Activated CD4-positive, alpha-beta T cell treated with anti-CD3 and anti-CD28 coated beads, Interleukin-2, amount 50 U/mL, for 48 hours (primary cell): ENCODE measurements around the gene USE1.

Source experiments
- DNase-seq, 2 experiments: peaks; one replicate each; pipeline ENCODE4 v3.0.0-alpha.2; 2020

Gene USE1

GRCh38 chr19:17259118-17259780 lies 44.1 kb downstream of the USE1 start:
- DNase-seq, result no peak

GRCh38 chr19:17259934-17260333 lies 44.8 kb downstream of the USE1 start:
- no peak for DNase-seq

- DNase-seq, result peak; percentile 93 to 94
These were observed 45.7 kb downstream of the USE1 start for GRCh38 chr19:17260842-17261325.

GRCh38 chr19:17262557-17262956 lies 47.4 kb downstream of the USE1 start:
- no peak for DNase-seq

- no peak for DNase-seq
These were observed 48.8 kb downstream of the USE1 start for GRCh38 chr19:17263712-17264640.

GRCh38 chr19:17264641-17264979 lies 49.5 kb downstream of the USE1 start, which contains the start of gene USHBP1:
USHBP1 (minus strand) TSS chr19:17264745; CDS start chr19:17264299, 446 bp downstream.
- no peak for DNase-seq

GRCh38 chr19:17266026-17266425 lies 50.9 kb downstream of the USE1 start:
- DNase-seq, result no peak

GRCh38 chr19:17266589-17266974 lies 51.4 kb downstream of the USE1 start:
- DNase-seq, result no peak

GRCh38 chr19:17266975-17267788 lies 52.0 kb downstream of the USE1 start, which contains the start of gene BABAM1:
BABAM1 (plus strand) TSS chr19:17267443; CDS start chr19:17268807, 1,364 bp downstream.
- peak; percentile 92 to 96 for DNase-seq

- DNase-seq, result no peak
These were observed 53.6 kb downstream of the USE1 start for GRCh38 chr19:17268754-17269153.
